ENCODE measurements around the gene MORC1.

MORC1 gene

DNA sequence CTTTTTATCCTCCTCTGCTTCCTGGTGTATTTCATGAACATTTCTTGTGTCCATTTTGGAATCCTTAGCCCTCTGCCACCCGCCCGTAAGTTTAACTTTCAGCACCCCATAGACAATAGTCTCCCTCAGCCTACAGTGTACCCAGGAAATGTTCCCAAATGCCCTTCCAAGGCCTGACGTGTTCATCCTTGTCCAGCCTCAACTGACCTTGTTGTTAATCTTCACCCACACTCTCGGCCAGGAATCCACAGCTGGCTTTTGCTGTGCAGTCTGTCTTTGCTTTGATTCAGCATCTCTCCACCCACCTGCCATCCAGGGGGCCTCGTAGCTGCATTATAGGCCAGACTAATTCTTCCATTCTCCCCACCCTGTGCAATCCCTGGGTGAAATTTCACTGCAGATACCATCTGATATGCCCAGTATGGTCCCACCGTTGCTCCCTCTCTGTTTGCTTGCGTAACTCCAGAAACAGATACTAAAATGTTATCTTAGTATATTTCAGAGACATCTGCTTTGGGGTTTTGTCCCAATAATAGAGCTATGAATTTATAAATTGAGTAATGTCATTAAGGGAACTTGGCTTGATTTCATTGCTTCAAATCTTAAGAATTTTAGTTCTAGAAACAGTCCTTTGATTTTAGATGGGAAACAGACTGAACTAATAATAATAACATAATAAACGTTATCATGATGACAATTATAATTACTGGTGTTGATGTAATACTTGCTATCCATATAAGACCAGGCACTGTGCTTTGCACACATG is 180.8 kb downstream of the MORC1 start:
- ATAC-seq, result no peak

DNA sequence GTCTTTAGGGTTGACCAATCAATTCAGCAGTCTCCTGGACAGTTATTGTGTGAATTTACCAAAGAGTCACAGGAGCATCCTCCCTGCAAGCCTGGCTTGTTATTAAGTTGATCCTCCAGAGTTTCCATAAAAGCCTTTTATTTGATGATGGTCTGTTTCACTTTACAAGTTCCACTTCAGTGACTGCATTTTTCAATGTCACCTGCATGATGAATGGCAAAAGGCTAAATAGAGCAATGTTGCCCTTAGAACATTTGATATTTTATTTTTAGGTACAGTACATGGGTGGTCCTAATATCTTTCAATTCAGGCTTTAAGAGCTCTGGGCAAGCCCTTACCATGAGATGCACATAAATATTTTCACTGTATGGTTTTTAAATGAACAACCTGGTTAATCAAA is 186.9 kb downstream of the MORC1 start:
- no peak for ATAC-seq

DNA sequence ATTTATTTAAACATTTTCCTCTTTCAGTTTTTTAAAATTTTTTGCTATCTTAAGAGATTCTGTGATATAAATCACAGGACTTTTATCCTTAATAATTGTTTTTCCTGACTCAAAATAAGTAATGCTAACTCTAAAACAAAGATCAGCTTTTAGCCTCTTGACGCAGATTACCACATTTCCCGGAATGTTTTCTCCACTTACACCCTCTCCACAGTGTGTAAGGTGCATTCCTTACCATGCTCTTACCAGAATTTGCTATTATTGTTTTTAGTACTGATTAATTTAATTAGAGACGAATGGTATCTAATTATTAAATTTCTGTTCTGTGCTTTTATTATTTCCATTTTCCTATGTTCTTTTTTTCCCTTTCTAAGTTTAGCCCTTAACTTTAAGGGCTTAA is 199.1 kb downstream of the MORC1 start:
- ATAC-seq, result no peak

GRCh38 chr3:108914774-108915641 is 202.9 kb downstream of the MORC1 start:
- ATAC-seq, result peak; percentile 81 to 86

DNA sequence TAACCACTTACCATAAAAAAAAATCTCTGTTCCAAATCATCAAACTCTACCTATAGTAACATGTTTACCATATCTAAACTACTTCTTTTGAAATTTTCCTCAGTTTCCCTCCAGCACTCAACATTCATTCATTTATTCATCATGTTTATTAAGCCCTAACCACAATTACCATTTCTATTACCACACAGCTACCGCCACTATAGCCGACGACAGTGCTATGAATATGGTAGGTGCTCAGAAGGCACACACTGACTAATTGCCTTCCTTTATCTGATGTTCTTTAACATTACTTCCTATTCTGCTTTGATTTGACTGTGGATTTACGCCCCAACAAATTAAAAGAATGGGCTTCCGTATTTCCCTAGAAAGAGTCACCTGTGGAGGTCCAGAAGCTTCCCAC is 208.1 kb downstream of the MORC1 start:
- no peak for ATAC-seq
